LoVo (cell line): ENCODE results near the gene POU2AF1.
"Not testable (repeated sequence)": the region's sequence is repeated elsewhere in the genome, so short reads cannot be mapped to it uniquely, and the experiment has no call there.

ENCODE experiments used
- DNase-seq: peaks from one replicate; pipeline ENCODE4 v3.0.0-alpha.2; 2016; ENCODE audit warnings: low spot score

Gene POU2AF1

GRCh38 chr11:111408789-111409727, 30.0 kb upstream of the POU2AF1 start:
- DNase-seq, result peak; percentile 1

DNA sequence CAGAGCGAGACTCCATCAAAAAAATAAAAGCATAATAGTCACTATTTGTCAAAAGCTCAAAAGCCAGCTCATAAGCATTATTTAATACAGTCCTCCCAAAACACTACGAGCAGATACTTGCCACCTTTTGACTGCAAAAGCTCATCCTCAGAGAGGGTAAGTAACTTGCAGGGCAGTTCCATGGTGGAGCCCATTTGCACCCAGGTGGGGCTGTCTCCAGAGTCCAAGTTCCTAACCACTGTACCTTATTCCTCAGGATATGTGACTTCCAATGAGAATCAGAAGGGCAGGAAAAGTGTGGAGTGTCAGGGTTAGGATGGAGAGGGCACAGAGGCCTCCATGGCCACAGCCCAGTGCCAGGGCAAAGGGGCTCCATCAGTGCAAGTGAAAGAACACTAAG, 28.6 kb upstream of the POU2AF1 start:
- DNase-seq, result no peak

DNA sequence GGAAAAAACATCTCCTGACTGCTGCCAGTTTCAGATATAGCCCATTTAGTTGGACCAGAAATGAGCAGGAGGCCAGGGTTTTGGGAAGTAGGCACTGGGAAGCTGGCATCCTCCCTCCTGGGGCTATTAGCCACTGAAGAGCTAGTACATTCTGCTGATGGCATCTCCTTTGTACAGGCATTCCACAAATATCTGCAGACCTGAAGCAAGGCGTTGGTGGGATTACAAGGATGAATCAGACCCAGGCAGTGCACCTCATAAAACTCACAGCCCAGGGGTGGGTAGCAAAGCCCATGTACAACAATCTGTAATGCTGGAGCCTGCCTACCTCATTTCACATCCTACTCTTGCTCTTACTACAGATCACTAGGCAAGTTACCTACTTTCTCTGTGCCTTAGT, 27.5 kb upstream of the POU2AF1 start:
- peak; percentile 36 for DNase-seq

- no peak for DNase-seq
Observed at GRCh38 chr11:111406091-111406490, 27.0 kb upstream of the POU2AF1 start.

DNA sequence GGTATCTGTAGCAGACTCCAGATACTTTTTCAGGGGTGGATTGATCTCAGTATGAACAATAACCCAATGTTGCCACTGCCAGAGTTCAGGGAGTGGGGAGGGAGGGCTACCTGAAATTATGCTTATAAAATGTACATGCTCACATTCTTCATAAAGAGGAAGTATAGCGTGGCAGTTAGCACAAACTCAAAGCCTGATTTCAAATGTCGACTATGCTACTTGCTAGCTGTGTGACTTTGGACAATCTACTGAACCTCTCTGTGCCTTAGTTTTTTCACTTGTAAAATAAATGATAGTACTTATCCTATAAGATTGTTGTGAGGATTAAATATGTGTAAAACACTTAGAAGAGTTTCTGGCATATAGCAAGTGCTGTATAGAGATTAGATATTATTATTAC, 26.5 kb upstream of the POU2AF1 start:
- no peak for DNase-seq

DNA sequence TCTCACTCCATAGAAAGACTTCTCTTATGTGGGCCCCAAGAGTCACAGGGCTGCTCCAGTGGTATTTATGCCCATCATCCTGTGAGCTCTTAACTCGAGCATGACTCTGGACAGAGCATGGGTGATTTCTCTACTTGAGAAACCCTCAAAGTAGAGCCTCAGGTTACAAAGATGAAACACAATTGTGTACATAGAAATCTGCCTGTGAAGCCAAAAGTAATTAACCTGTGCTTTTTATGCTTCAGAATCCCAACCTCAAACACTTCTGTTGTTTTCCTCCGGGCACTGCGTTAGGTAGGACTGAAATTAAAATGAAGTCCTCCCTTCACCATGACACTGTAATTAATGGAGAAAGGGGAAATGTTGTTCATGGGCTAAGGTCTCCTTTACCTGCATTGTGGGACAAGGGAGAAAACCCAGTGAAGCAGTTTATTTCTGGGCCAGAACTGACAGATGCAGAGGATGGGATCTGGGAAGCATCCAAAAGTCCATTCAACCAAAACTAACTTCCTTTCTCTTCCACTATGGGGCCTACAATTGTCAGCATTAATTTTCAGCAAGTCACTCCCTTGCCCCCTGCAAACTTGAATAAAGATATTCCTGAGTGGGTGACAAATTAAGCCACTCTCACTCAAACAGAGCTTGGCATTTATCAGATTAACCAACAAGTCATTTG, 24.1 kb upstream of the POU2AF1 start:
- DNase-seq, result no peak

DNA sequence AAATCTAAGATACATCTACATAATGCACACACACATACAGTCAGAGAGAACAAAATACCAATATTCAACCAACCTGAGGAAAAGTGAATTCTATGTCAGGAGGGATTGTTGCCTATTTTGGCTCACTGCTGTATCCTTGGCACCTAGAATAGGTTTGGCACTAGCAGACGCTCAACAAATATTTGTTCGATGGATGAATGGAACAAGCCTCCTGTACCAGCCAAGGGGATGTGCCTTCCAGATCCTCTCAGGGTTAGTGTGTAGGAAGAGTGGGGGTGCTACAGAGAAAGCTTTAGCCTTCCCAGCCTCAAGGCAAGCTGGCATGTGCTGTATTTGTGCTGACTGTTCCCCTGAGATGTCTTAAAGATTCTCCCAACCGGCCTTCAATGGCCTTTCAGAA, 23.3 kb upstream of the POU2AF1 start:
- no peak for DNase-seq

GRCh38 chr11:111401957-111402356, 22.9 kb upstream of the POU2AF1 start:
- not testable (repeated sequence) for DNase-seq

DNA sequence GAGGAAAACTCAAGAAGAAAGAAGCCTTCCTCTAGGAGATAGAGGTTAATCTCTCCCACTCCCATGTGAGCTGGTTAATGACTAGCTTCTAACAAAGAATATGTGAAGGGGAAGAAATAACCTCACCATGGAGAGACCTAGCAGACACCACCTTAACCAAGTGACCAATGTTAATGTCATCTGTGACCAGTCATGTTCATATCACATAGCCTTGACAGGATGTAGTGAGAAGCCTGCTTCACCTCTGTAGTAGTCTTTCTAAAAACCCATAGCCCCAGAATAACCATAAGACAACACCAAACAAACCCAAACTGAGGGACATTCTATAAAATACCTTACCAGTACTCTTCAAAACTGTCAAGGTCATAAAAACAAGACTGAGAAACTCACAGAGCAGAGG, 21.5 kb upstream of the POU2AF1 start:
- DNase-seq, result no peak

DNA sequence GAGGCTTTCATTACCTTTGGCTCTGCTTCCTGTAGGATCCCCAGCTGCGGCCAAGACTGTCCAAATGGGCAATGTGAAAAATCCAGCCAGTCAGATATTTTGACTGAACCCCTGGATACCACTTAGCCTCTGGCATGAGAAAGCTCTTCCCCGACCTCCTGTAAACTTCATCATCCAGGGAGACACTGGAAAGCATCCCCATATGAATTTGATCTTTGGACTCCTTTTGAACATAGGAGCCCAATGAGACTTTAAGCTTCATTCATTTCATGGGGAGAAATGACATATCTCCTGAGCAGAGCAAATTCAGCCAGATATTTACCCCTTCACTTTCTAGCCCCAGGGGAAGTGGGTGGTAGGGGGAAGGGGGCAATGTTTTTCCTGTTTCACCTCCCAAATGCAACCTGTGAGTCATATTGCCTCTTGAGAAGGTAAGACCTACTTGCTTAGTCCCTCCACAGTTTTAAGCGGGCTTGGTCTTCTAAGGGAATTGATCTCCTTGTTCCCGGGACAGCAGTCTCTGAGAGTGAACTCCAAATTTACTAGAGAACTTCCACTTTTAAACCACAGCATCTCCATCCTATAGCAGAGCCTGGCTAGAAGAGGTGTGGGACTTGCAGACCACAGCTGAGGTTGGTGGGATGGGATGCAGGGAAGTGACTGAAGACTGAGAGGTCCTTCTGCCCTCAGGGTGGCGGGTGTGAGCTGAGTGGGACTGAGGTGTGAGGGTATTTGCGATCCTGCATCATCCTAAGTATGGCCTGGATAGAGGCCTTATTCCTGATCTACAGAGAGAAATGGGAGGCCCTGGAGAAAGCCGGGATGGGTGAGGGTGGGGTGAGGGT, 20.3 kb upstream of the POU2AF1 start:
- no peak for DNase-seq

DNA sequence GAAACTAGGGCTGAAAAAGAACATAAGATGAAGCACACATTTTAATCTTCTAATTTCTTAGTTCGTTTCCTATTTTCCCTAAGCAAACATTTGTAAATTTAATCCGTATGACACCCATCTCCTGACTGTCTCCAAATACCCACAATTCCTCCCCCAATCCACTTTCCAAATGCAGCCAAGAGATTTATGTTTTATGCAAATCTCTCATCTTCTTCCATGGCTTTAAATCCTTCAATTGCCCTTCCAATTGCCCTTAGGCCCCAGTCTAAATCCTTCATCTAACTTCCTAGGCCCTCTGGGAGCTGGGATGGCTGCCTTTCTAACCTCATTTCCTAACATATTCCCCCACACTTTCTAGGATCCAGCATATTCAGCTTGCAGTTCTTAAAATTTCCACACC, 18.0 kb upstream of the POU2AF1 start:
- DNase-seq, result no peak

GRCh38 chr11:111395749-111396148, 16.7 kb upstream of the POU2AF1 start:
- no peak for DNase-seq

DNA sequence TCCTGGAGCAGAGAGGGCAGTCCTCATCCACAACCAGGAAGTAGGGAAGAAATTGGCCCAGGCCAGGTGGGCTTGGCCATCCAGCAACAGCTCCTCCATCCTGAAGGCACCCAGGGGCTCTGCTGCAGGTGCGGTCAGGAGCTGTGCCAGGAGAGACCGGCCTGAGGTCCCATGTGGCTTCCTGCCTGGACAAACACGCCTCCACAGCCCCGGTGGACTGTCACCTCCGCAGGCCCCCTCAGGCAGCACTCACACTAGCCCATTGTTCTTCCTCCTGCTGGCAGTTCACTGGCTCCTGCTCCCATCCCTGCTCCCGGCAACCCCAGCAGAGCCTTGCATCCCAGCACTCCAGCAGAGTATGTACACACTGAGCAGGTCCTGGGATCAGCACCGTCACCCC, 16.0 kb upstream of the POU2AF1 start:
- DNase-seq, result no peak

GRCh38 chr11:111394147-111394546, 15.1 kb upstream of the POU2AF1 start:
- not testable (repeated sequence) for DNase-seq

- no peak for DNase-seq
Observed at GRCh38 chr11:111393585-111393984, 14.5 kb upstream of the POU2AF1 start.

DNA sequence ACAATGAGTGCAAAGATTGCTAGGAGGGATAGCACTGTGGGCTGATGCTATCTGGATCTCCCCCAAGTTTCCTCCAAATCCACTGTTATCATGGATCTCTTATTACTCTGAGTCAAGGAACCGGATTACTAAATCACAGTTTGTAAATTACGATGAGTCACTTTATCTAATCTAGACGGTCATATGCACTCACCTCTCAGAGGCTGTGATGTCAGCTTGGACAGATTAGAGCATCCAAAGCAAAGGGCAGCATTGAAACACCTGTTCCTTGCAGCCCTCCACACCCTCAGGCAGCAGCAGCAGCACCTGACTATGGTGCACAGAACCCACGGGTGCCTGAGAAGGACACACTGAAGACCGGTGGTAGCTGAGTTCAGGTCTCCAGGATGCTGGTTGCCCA, 14.0 kb upstream of the POU2AF1 start:
- no peak for DNase-seq

GRCh38 chr11:111392552-111392951, 13.5 kb upstream of the POU2AF1 start:
- DNase-seq, result no peak

DNA sequence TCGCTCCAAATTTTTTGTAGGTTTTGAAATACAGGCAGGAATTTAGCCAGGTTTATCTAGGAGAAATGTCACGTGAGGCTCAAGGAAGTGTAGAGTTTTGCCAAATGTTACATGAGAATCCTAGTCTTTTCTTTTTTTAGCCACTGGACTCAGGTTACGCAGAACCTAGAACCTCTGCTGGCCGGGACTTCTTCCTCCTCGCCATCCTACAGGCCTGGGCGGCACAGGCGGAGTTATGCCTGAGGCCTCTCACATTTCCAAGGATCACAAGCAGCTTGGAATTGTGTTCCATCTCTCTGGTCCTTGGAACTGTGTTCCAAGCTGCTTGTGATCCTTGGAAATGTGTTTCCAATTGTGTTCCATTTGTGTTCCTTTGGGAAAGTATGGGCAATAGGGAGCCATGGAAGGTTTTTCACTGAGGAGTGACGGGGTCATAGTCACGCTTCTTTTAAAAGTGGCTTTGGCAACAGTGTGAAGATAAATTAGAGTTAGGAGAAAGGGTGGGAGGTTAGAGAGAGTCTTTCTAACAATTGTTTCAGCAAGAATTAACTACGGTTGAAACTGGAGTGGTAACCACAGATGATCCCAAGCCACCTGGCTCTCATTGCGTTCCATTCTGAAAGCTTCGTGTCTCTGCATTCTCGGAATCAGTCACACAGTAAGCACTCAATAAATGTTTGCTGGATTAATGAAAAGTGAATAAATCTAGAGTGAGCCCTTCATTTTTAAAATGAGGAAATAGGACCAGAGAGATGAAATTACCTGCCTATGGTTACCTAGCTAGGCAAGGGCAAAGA, 12.5 kb upstream of the POU2AF1 start:
- no peak for DNase-seq

GRCh38 chr11:111388842-111389241, 9.8 kb upstream of the POU2AF1 start:
- peak; percentile 25 for DNase-seq

- DNase-seq, result peak; percentile 28
Observed at GRCh38 chr11:111388420-111388819, 9.3 kb upstream of the POU2AF1 start.

DNA sequence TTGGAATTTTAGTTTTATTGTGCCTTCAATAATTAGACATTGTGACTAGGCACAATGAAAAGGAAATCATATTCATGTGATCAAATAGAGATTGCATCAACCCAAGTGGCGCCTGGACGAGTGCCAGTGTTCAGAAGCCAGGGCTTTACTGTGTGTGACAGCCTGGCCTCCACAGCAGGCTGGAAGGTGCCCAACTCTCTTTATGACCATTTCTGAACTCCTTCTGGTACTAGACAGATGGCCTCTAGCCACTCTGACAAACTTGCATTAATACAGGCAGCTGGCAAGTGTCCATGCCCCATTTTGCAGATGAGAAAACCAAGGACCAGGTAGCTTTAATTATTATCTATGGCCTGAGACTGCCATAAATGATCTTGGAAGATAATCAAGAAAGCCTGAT, 8.3 kb upstream of the POU2AF1 start:
- peak; percentile 51 for DNase-seq
